Measurements from ENCODE around the gene PELI2.

Gene PELI2

GRCh38 chr14:56107615-56108014 is 10.6 kb upstream of the PELI2 start:
- H3K4me1 Mint-ChIP-seq (ENCODE audit: low read depth): no peaks in the 10 kb centered on the region
- H3K9me3 Mint-ChIP-seq: no peaks in the 10 kb centered on the region
- no peak for DNase-seq (ENCODE audit: low spot score)
- peaks cover 19% of the 10 kb centered on the region for H3K27me3 Mint-ChIP-seq (ENCODE audit: low read depth)
- H3K36me3 Mint-ChIP-seq (ENCODE audit: low read depth): no peaks in the 10 kb centered on the region
- H3K27ac Mint-ChIP-seq: no peak overlapping the region
- no peak overlapping the region for H3K4me3 Mint-ChIP-seq

DNA sequence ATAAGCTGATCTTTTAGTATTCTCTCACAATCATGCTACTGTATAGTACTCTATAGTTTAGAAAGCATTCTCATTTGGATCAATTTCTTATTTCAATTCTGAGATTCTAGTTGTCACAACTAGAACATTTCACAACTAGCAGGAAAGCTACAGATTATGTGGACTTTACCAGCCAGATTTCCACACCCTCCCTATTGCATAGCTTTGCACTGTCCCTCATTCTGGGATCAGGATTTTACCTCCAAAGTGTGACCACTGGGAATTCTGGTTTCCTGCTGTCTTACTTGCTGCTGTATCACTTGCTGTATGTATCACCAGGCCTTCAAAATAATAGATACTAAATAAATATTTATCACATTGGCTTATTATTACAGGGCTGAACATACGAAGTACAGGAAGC is 10.2 kb upstream of the PELI2 start:
- Mint-ChIP-seq H3K4me1 (ENCODE audit: low read depth) (no peaks in the 10 kb centered on the region), H3K9me3 (no peaks in the 10 kb centered on the region), H3K27me3 (ENCODE audit: low read depth) (peaks cover 22% of the 10 kb centered on the region), H3K36me3 (ENCODE audit: low read depth) (no peaks in the 10 kb centered on the region), H3K4me3 (no peak overlapping the region), H3K27ac (no peak overlapping the region)
- no peak for DNase-seq (ENCODE audit: low spot score)

DNA sequence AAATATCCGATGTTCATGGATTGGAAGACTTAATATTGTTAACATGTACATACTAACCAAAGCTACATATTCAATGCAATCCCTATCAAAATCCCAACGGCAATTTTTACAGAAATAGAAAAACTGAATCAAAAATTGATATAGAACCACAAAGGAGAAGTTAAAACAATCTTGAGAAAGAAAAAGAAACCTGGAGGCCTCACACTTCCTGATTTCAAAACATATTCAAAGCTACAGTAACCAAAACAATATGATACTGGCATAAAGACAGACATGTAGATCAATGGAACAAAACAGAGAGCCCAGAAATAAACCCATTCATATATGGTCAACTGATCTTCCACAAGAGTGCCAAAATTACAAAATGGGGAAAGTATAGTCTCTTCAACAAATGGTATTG is 5.4 kb upstream of the PELI2 start:
- H3K4me3 Mint-ChIP-seq: no peak overlapping the region

GRCh38 chr14:56115334-56115870 is 2.8 kb upstream of the PELI2 start:
- Mint-ChIP-seq H3K27ac (no peak overlapping the region), H3K9me3 (no peaks in the 10 kb centered on the region), H3K36me3 (ENCODE audit: low read depth) (no peaks in the 10 kb centered on the region), H3K27me3 (ENCODE audit: low read depth) (peaks cover 58% of the 10 kb centered on the region), H3K4me1 (ENCODE audit: low read depth) (peaks cover 19% of the 10 kb centered on the region), H3K4me3 (no peak overlapping the region)
- no peak for DNase-seq (ENCODE audit: low spot score)

More for the DNA sequence above, 5.4 kb upstream of the PELI2 start:
- H3K4me1 Mint-ChIP-seq (ENCODE audit: low read depth): peaks cover 10% of the 10 kb centered on the region
- H3K27me3 Mint-ChIP-seq (ENCODE audit: low read depth): peaks cover 48% of the 10 kb centered on the region
- H3K36me3 Mint-ChIP-seq (ENCODE audit: low read depth): no peaks in the 10 kb centered on the region
- no peaks in the 10 kb centered on the region for H3K9me3 Mint-ChIP-seq
- DNase-seq (ENCODE audit: low spot score): no peak
- no peak overlapping the region for H3K27ac Mint-ChIP-seq

DNA sequence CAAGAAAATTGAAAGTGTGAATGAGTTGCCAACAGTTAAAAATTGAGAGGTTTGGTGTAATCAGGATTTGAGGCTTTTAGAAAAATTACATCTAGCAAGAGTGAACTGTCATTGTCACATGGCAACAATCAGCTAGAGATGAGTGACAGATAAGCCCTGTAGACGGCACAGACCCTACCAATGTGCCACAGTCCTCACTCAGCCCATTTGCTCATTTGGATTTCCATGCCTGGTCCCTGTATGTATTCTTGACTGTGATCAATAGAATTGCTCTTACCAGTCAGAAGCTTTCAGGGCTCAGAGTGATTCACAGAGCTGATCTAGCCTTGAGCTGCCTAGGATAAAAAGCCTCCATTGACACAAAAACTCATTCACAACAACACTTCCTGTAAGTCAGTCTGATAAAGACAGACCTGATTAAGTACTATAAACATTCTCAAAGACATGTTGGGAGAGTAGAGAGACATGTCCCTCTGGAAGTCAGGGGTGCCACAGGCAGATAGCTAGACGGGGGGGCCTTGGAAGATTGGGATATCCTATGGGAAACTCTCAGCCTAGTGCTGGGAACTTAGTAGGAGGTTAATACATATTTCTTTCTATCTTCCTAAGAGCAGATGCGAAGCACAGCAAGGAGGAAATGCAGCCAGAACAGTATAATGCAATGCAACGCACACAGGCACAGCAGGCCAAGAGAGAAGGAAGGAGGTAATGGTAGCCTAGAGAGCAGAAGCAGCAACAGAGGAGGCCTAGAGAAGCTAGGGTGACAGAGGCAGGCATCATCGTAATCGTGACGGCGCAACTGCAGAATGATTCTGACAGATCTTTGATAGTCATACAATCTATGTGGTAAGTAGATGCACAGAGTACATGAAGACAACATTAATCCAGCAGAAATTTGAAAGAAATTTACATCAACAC is 2.0 kb upstream of the PELI2 start:
- Mint-ChIP-seq H3K27ac (no peak overlapping the region), H3K9me3 (no peaks in the 10 kb centered on the region), H3K36me3 (ENCODE audit: low read depth) (no peaks in the 10 kb centered on the region), H3K4me1 (ENCODE audit: low read depth) (peaks cover 22% of the 10 kb centered on the region), H3K4me3 (peak overlapping the region; percentile 20), H3K27me3 (ENCODE audit: low read depth) (peaks cover 58% of the 10 kb centered on the region)
- no peak for DNase-seq (ENCODE audit: low spot score)

DNA sequence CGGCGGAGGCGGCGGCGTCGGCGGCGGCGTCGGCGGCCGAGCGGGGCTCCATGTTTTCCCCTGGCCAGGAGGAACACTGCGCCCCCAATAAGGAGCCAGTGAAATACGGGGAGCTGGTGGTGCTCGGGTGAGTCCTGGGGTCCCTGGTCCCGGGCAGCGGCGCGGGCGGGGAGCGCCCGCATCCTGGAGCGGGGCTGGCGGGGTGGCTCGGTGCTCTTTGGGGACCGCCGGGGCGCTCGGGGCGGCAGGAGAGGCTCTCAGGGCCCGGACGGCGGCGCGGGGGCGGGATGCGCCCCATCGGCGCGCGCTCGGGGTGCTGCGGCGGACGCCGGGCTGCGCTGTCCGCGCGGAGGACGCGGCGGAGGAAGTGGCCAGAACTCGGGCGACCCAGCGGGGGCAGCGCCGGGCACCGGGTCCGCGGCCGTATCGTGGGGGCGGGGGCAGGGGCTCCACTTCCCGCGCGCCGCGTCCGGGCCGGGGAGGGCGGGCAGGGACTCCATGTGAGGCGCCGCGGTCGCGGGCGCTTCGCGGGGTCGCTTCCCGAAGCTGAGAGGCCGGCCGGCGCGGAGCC is 485 bp downstream of the PELI2 start:
- Mint-ChIP-seq H3K4me1 (ENCODE audit: low read depth) (peaks cover 29% of the 10 kb centered on the region), H3K27me3 (ENCODE audit: low read depth) (peaks cover 49% of the 10 kb centered on the region), H3K9me3 (no peaks in the 10 kb centered on the region), H3K4me3 (no peak overlapping the region), H3K36me3 (ENCODE audit: low read depth) (no peaks in the 10 kb centered on the region), H3K27ac (no peak overlapping the region)
- peak; percentile 43 for DNase-seq (ENCODE audit: low spot score)

- Mint-ChIP-seq H3K4me1 (ENCODE audit: low read depth) (peaks cover 29% of the 10 kb centered on the region), H3K27me3 (ENCODE audit: low read depth) (peaks cover 44% of the 10 kb centered on the region), H3K27ac (peak overlapping the region; percentile 43), H3K4me3 (peak overlapping the region; percentile 70), H3K36me3 (ENCODE audit: low read depth) (no peaks in the 10 kb centered on the region), H3K9me3 (no peaks in the 10 kb centered on the region)
- DNase-seq (ENCODE audit: low spot score): peak; percentile 24
These were observed 1.2 kb downstream of the PELI2 start for GRCh38 chr14:56119201-56119981.

DNA sequence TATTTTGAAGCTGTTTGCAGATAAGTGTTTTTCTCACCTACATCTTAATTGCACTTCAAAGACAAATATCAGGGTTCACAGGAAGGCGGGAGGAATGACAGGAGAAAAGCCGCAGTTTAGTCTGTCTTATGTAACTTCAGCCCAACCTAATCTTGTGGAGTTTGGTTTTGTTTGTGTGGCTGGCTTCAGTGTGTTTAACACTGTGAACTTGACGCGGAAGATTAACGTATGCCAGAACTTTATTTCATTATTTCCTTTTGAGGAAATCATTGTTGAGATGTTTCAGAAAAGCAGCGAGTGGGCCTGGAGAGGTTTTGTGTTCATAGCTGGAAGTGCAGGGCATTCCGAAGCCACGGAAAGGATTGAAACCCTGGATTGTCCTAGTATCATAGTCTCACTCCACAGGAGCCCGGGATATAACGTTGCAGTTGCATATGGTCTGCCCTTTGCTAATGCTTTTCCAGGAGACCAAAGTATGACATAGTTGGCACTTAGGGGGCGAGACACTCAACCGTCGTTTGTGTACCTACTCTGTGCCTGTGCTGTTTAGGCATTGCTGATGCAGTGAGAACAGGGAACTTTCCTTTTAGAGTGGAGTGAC is 2.0 kb downstream of the PELI2 start:
- no peaks in the 10 kb centered on the region for H3K9me3 Mint-ChIP-seq
- no peak for DNase-seq (ENCODE audit: low spot score)

DNA sequence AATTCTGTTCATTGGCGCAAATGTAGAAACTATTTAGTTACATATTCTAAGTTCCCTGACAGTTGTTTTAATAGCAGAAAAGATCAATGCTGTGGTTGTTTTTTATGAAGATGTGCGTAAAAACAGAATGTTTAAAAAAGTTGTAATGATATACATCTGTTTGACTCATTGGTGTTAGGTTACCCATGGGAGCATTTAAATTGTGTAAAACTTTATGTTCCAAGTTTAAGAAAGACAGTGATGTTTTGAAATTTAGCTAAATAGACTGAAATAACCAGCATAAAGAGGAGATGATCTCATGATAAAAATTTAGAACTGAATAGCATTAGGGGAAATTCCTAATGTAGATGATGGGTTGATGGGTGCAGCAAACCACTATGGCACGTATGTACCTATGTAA is 3.6 kb downstream of the PELI2 start:
- DNase-seq (ENCODE audit: low spot score): no peak
- no peak overlapping the region for H3K27ac Mint-ChIP-seq
- H3K36me3 Mint-ChIP-seq (ENCODE audit: low read depth): no peaks in the 10 kb centered on the region
- no peaks in the 10 kb centered on the region for H3K9me3 Mint-ChIP-seq
- peaks cover 36% of the 10 kb centered on the region for H3K27me3 Mint-ChIP-seq (ENCODE audit: low read depth)
- H3K4me1 Mint-ChIP-seq (ENCODE audit: low read depth): peaks cover 22% of the 10 kb centered on the region
- no peak overlapping the region for H3K4me3 Mint-ChIP-seq

More for the DNA sequence above, 2.0 kb downstream of the PELI2 start:
- peaks cover 29% of the 10 kb centered on the region for H3K4me1 Mint-ChIP-seq (ENCODE audit: low read depth)
- no peak overlapping the region for H3K27ac Mint-ChIP-seq
- no peaks in the 10 kb centered on the region for H3K36me3 Mint-ChIP-seq (ENCODE audit: low read depth)
- H3K27me3 Mint-ChIP-seq (ENCODE audit: low read depth): peaks cover 46% of the 10 kb centered on the region
- H3K4me3 Mint-ChIP-seq: peak overlapping the region; percentile 70

- H3K9me3 Mint-ChIP-seq: no peaks in the 10 kb centered on the region
- no peak overlapping the region for H3K27ac Mint-ChIP-seq
- H3K27me3 Mint-ChIP-seq (ENCODE audit: low read depth): peaks cover 36% of the 10 kb centered on the region
- DNase-seq (ENCODE audit: low spot score): no peak
- no peak overlapping the region for H3K4me3 Mint-ChIP-seq
- H3K4me1 Mint-ChIP-seq (ENCODE audit: low read depth): peaks cover 22% of the 10 kb centered on the region
- H3K36me3 Mint-ChIP-seq (ENCODE audit: low read depth): no peaks in the 10 kb centered on the region
These were observed 4.1 kb downstream of the PELI2 start for GRCh38 chr14:56122301-56122700.

DNA sequence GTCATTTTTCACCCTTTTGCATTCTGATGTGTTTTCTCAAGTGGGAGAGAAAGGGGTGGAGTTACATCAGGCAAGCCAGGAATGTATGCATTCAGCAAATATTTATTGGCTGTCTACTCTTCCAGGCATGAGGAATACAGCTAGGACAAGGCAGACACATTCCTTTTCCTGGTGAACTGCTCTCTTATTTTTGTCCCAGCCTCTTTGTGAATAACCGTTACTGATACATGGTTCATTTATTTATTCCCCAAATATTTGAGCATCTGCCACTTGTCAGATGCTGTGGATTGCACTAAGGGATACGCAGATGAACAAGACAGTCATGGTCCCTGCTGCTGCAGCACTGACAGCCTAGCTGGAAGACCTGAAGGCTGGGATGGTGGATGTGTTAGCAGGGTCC is 6.1 kb downstream of the PELI2 start:
- H3K27me3 Mint-ChIP-seq (ENCODE audit: low read depth): peaks cover 32% of the 10 kb centered on the region
- H3K4me3 Mint-ChIP-seq: no peak overlapping the region
- H3K36me3 Mint-ChIP-seq (ENCODE audit: low read depth): no peaks in the 10 kb centered on the region
- no peak for DNase-seq (ENCODE audit: low spot score)
- H3K4me1 Mint-ChIP-seq (ENCODE audit: low read depth): peaks cover 19% of the 10 kb centered on the region
- no peaks in the 10 kb centered on the region for H3K9me3 Mint-ChIP-seq
- no peak overlapping the region for H3K27ac Mint-ChIP-seq

GRCh38 chr14:56125772-56126636 is 7.8 kb downstream of the PELI2 start:
- Mint-ChIP-seq H3K27me3 (ENCODE audit: low read depth) (peaks cover 17% of the 10 kb centered on the region), H3K36me3 (ENCODE audit: low read depth) (no peaks in the 10 kb centered on the region), H3K4me3 (no peak overlapping the region), H3K9me3 (no peaks in the 10 kb centered on the region), H3K27ac (no peak overlapping the region), H3K4me1 (ENCODE audit: low read depth) (peaks cover 10% of the 10 kb centered on the region)
- no peak for DNase-seq (ENCODE audit: low spot score)

GRCh38 chr14:56126637-56126913 is 8.4 kb downstream of the PELI2 start:
- Mint-ChIP-seq H3K4me3 (no peak overlapping the region), H3K36me3 (ENCODE audit: low read depth) (no peaks in the 10 kb centered on the region), H3K27ac (no peak overlapping the region), H3K4me1 (ENCODE audit: low read depth) (peaks cover 10% of the 10 kb centered on the region), H3K9me3 (no peaks in the 10 kb centered on the region), H3K27me3 (ENCODE audit: low read depth) (peaks cover 12% of the 10 kb centered on the region)
- DNase-seq (ENCODE audit: low spot score): no peak

Data from T-helper 2 cell treated with Interferon-gamma antibody and Interleukin-4, amounts not matched to agents 5 μg/mL and 100 μg/mL, for 36 hours (primary cell).